ENCODE measurements around the gene EME2.

DNA sequence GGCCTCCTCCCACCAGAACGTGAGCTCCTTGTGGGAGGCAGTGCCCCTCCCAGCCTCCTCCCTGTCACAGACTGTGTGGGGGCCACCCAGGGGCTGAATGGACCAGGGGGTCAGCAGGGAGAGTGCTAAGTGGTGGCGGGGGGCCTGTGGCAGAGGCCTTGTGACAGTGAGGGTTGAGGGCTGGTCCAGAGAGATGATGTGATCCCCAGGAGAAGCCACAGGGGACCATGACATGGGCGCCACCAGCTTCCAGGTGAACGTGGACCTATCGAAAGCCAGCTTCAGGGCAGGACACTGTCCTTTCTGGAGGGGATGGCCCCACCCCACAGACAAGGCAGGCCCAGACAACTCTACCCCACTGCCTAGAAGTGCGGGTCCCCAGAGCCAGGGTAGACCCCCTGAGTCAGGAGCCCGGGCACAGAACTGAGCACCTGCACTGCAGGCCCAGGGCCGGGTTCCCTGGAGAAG, 6.7 kb downstream of the EME2 start:
- TF ChIP-seq TAF1 (IDR thresholded peaks at IDR 0.05; ENCODE audit: low read depth) (no peak), SMC3 (conservative IDR thresholded peaks at IDR 0.05; ENCODE audit: poor library complexity) (no peak), EZH2 (IDR thresholded peaks at IDR 0.05; ENCODE audit: borderline replicate concordance, insufficient read depth, low read length, poor library complexity, severe bottlenecking) (no peak), POLR2AphosphoS5 (IDR thresholded peaks at IDR 0.05) (no peak)
- TF ChIP-seq, protein P1, sequence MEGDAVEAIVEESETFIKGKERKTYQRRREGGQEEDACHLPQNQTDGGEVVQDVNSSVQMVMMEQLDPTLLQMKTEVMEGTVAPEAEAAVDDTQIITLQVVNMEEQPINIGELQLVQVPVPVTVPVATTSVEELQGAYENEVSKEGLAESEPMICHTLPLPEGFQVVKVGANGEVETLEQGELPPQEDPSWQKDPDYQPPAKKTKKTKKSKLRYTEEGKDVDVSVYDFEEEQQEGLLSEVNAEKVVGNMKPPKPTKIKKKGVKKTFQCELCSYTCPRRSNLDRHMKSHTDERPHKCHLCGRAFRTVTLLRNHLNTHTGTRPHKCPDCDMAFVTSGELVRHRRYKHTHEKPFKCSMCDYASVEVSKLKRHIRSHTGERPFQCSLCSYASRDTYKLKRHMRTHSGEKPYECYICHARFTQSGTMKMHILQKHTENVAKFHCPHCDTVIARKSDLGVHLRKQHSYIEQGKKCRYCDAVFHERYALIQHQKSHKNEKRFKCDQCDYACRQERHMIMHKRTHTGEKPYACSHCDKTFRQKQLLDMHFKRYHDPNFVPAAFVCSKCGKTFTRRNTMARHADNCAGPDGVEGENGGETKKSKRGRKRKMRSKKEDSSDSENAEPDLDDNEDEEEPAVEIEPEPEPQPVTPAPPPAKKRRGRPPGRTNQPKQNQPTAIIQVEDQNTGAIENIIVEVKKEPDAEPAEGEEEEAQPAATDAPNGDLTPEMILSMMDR (IDR thresholded peaks at IDR 0.05; ENCODE audit: poor library complexity, severe bottlenecking) = no peak
